Activated naive CD8-positive, alpha-beta T cell treated with anti-CD3 and anti-CD28 coated beads, Interleukin-2, amount 10 ng/mL, durations not matched to agents 7 days and 5 days (primary cell): ENCODE results near the gene SLC16A6. TPM values are rescaled to one million over a fixed set of nuclear protein-coding genes. Genes with fewer than 3 reads are reported as not detected.
"Not testable (repeated sequence)": the region's sequence is repeated elsewhere in the genome, so short reads cannot be mapped to it uniquely, and the experiment has no call there.

Experiments
- ATAC-seq: fragments of 150-1000 bp; cut with Tn5 transposase; one replicate; pipeline ENCODE4 v1.10.0; 2021; ENCODE audit warnings: low read depth, moderate library complexity
- POLR2A ChIA-PET: fragments of 350-600 bp; sonication (Branson Sonifier 250); formaldehyde crosslinking; loops from one replicate; lab custom pipeline; 2021; ENCODE audit warnings: antibody characterized with exemption; lab: Charles Lee
- DNase-seq: peaks from one replicate; pipeline ENCODE4 v3.0.0; 2021
- H3K27ac Mint-ChIP-seq: one replicate; pipeline ENCODE4 v1.8.0; 2022; ENCODE audit warnings: mild to moderate bottlenecking, mixed read lengths
- H3K27me3 Mint-ChIP-seq: one replicate; pipeline ENCODE4 v1.8.0; 2022; ENCODE audit warnings: mild to moderate bottlenecking, moderate library complexity, mixed read lengths
- H3K36me3 Mint-ChIP-seq: one replicate; pipeline ENCODE4 v1.8.0; 2021; ENCODE audit warnings: mild to moderate bottlenecking, mixed read lengths
- H3K4me1 Mint-ChIP-seq: one replicate; pipeline ENCODE4 v1.8.0; 2021; ENCODE audit warnings: mixed read lengths
- H3K4me3 Mint-ChIP-seq: one replicate; pipeline ENCODE4 v1.8.0; 2022; ENCODE audit warnings: mild to moderate bottlenecking, moderate library complexity, mixed read lengths
- H3K9me3 Mint-ChIP-seq: one replicate; pipeline ENCODE4 v1.8.0; 2021; ENCODE audit warnings: mixed read lengths
- total RNA-seq, 2 experiments: library from RNA; stranded (reverse); gene quantifications; one replicate each; pipeline ENCODE4 v1.2.3, GENCODE V29; 2021

Gene SLC16A6
- total RNA-seq, 2 experiments from 2014 or later = 5.8 to 6.5 TPM

DNA sequence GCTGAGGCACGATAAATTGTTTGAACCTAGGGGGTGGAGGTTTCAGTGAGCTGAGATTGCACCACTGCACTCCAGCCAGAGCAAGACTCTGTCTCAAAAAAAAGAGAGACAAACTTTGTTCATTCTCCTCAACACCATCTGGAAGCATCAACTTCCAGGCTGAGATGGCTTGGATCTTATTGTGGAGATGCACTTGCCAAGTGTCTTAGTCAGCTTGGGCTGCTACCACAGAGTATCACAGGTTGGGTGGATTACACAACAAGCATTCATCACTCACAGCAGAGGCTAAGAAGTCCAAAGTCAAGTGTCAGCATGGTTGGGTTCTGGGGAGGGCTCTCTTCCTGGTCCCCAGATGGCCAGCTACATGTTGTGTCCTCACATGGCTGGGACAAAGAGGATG is 58.2 kb downstream of the SLC16A6 start:
- H3K27ac Mint-ChIP-seq, H3K36me3 Mint-ChIP-seq, H3K9me3 Mint-ChIP-seq, H3K4me3 Mint-ChIP-seq, H3K27me3 Mint-ChIP-seq, DNase-seq, ATAC-seq: not testable (repeated sequence)
- H3K4me1 Mint-ChIP-seq = peaks cover 18% of the 10 kb centered on the region
- POLR2A ChIA-PET = interaction anchor here (1.4 kb wide), 1 partner anchor 27 kb away, joined by 3 read pairs; no protein-coding TSS in a partner anchor

DNA sequence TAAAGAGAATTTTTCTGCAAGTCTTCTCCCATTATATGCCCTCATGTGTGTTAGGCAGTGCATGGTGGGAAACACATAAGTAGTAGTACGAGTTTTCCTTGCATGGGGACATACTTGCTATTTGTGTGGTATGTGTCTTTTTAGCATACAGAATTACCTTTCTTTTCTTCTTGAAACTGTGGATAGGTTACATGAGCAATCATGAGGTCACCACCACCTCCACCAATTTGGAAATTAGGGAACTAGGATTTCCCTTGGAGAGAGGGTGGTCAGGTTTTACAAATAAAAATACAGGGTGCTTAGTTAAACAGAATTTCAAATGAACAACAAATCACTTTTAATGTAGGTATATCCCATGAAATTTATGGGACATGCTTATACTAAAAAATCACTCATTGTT is 59.4 kb downstream of the SLC16A6 start:
- Mint-ChIP-seq H3K4me3 (no peak overlapping the region), H3K27me3 (no peaks in the 10 kb centered on the region), H3K4me1 (peaks cover 16% of the 10 kb centered on the region), H3K9me3 (no peaks in the 10 kb centered on the region), H3K36me3 (peaks cover 8% of the 10 kb centered on the region), H3K27ac (no peak overlapping the region)
- POLR2A ChIA-PET = no interaction called here
- no peak for DNase-seq
- ATAC-seq = no peak

DNA sequence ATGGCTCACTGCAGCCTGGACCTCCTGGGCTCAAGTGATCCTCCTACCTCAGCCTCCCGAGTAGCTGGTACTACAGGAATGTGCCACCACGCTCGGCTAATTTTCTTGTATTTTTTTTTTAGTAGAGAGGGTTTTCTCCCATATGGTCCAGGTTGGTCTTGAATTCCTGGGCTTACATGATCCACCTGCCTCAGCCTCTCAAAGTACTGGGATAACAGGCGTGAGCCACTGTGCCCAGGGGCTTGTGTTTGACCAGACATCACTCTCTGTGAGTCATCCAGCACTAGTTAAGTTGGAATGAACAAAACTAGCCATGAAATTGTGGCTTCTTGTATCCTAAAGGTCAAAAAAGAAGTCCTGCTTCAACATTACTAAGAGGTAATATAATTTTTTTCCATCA is 59.8 kb downstream of the SLC16A6 start:
- H3K4me1 Mint-ChIP-seq = peaks cover 16% of the 10 kb centered on the region
- H3K4me3 Mint-ChIP-seq, ATAC-seq, H3K27me3 Mint-ChIP-seq, H3K9me3 Mint-ChIP-seq, H3K27ac Mint-ChIP-seq, H3K36me3 Mint-ChIP-seq, DNase-seq: not testable (repeated sequence)
- POLR2A ChIA-PET = interaction anchor here (0.9 kb wide), 1 partner anchor 66 kb away, joined by 3 read pairs; no protein-coding TSS in a partner anchor

DNA sequence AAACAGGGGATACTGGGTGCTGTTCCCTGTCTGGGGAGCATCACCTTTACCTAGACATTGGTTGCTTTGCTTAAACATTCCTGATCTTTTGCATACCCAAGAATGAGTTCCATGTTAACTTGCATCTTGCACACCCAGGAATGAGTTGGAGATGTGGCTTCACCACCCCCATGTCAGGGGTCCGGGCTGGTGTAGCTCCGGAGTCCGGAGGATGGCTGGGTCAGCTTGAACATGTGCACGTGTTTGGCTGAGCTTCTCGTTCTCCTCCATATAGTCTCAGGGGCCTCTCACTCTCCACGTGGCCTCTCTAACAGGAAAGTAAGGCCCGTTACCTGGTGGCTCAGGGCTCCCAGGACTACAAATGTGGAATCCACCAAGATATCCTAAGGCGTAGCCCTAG is 61.3 kb downstream of the SLC16A6 start:
- POLR2A ChIA-PET = no interaction called here
- peaks cover 12% of the 10 kb centered on the region for H3K4me1 Mint-ChIP-seq
- DNase-seq = no peak
- no peak overlapping the region for H3K27ac Mint-ChIP-seq
- H3K36me3 Mint-ChIP-seq = peaks cover 8% of the 10 kb centered on the region
- no peaks in the 10 kb centered on the region for H3K9me3 Mint-ChIP-seq
- no peak overlapping the region for H3K4me3 Mint-ChIP-seq
- ATAC-seq = no peak
- no peaks in the 10 kb centered on the region for H3K27me3 Mint-ChIP-seq

DNA sequence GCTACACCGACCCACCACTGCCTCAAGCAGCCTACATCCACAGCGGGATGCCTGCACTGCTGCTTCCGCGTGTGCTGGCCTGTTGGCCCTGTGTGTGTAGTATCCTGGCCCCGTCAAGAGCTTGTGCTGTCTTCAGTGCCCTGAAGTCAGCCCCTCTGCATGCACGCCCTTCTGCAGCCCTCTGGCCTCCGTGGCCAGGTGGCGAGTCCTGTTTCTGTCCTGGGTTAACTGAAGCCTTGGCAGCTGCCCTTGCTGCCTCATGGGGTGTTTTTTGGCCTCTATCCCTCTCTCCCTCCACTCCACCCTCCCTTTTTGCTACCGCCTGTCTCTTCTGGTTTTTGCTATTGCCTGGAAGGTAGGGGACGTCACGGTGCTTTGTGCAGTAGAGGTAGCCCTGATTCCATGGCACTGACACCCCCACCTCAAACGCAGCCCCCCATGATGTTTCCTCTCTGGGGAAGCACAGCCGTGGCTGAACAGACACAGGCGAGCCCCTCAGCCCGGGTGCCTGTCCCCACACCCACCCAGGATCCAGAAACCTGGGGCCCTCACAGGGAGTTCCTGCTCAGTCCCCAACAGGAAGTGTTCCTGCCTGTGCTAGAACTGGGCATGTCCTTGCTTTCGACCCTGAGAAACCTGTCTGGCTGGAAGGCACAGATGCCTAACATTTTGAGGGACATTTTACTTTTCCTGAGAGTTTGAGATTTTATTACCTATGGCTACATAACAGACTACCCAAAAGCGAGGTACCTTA is 61.9 kb downstream of the SLC16A6 start:
- Mint-ChIP-seq H3K4me3 (no peak overlapping the region), H3K27ac (no peak overlapping the region), H3K9me3 (no peaks in the 10 kb centered on the region), H3K27me3 (no peaks in the 10 kb centered on the region), H3K4me1 (peaks cover 9% of the 10 kb centered on the region), H3K36me3 (peaks cover 8% of the 10 kb centered on the region)
- DNase-seq (no peak), ATAC-seq (no peak)
- POLR2A ChIA-PET = interaction anchor here (0.5 kb wide), 1 partner anchor 92 kb away, joined by 4 read pairs; no protein-coding TSS in a partner anchor

DNA sequence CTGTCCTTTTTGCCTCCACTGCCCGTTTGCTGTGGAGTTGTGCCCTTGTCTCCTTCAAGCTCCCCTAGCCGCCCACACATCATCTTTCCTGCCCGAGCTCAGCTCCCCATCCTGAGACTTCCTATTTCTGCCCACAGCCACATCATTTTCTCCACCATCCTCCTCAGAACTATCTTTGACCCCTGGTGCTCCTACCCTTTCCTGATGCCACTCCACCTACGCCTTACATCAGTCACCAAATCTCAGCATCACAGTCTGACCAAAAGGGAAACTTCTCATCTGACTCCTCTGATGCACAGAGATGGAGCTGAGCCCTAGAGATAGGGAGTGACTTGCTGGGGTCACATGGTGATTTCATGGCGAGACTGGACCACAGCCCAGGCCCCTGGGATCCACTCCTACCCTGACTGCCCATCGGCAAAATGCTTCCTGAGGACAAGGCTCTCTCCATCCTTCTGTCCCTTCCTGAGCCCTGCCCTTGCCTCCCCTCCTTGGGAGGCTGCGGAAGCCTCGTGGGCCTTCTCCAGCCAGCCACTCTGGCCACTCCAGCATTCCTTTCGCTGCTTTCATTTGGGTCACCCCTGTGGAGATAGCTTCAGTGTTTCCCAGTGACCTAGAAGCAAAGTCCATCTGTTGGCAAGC is 62.8 kb downstream of the SLC16A6 start:
- H3K9me3 Mint-ChIP-seq, H3K4me3 Mint-ChIP-seq, DNase-seq, ATAC-seq, H3K36me3 Mint-ChIP-seq, POLR2A ChIA-PET, H3K27me3 Mint-ChIP-seq, H3K4me1 Mint-ChIP-seq: not testable (repeated sequence)
- H3K27ac Mint-ChIP-seq = peak overlapping the region; percentile 13

DNA sequence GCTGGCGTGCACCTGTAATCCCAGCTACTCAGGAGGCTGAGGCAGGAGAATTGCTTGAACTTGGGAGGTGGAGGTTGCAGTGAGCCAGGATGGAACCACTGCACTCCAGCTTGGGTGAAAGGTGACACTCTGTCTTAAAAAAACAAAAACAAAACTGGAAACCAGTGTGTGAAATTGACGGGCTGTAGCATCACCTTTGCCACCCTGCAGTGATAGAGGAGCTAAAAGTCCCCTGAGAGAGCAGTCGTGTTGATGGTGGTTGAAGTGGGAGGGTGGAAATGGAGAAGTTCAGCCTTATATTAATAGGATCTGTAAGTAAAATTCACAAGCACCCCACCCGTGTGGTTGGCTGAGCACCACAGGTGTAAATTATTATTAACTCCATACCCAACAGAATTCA is 65.9 kb downstream of the SLC16A6 start:
- not testable (repeated sequence) for H3K27ac Mint-ChIP-seq, H3K9me3 Mint-ChIP-seq, H3K4me1 Mint-ChIP-seq, ATAC-seq, H3K27me3 Mint-ChIP-seq, H3K4me3 Mint-ChIP-seq, DNase-seq
- POLR2A ChIA-PET = interaction anchor here (0.7 to 1.2 kb wide), 2 partner anchors 12 to 168 kb away, joined by 3 to 5 read pairs; no protein-coding TSS in a partner anchor
- H3K36me3 Mint-ChIP-seq = peaks cover 15% of the 10 kb centered on the region

DNA sequence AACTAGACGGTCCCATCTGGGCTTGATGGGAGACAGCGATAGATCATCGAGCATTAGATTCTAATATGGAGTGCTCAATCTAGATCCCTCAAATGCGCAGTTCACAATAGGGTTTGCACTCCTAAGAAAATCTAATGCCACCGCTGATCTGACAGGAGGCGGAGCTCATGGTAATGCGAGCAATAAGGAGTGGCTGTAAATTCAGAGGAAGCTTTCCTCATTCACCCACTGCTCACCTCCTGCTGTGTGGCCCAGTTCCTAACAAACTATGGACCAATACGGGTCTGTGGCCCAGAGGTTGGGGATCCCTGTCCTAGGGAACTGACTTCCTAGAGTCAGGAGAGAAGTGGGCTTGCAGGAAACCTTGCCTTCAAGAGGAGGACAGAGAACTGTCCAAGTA is 68.3 kb downstream of the SLC16A6 start:
- H3K27me3 Mint-ChIP-seq = no peaks in the 10 kb centered on the region
- peaks cover 2% of the 10 kb centered on the region for H3K4me1 Mint-ChIP-seq
- H3K27ac Mint-ChIP-seq = no peak overlapping the region
- DNase-seq = no peak
- no peak overlapping the region for H3K4me3 Mint-ChIP-seq
- no peaks in the 10 kb centered on the region for H3K9me3 Mint-ChIP-seq
- POLR2A ChIA-PET = no interaction called here
- H3K36me3 Mint-ChIP-seq = peaks cover 21% of the 10 kb centered on the region
- no peak for ATAC-seq

DNA sequence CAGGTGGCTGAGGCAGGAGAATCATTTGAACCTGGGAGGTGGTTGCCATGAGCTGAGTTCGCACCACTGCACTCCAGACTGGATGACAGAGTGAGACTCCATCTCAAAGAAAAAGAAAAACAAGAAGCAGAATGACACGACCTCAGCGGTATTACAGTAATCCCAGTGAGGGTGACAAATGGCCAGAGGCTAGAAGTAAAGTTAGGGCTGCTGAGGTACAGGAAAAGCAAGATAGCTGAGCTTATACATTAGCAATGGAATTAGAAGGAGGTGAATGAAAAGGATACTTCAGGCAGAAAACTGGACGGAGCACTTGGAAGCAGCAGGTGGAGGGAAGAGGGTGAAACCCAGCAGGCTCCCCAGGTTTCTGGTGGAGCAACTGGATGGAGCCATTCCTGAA is 69.1 kb downstream of the SLC16A6 start:
- no peak overlapping the region for H3K27ac Mint-ChIP-seq
- H3K4me3 Mint-ChIP-seq = no peak overlapping the region
- ATAC-seq (no peak), DNase-seq (no peak)
- H3K9me3 Mint-ChIP-seq = no peaks in the 10 kb centered on the region
- POLR2A ChIA-PET = no interaction called here
- peaks cover 18% of the 10 kb centered on the region for H3K36me3 Mint-ChIP-seq
- no peaks in the 10 kb centered on the region for H3K4me1 Mint-ChIP-seq
- no peaks in the 10 kb centered on the region for H3K27me3 Mint-ChIP-seq

DNA sequence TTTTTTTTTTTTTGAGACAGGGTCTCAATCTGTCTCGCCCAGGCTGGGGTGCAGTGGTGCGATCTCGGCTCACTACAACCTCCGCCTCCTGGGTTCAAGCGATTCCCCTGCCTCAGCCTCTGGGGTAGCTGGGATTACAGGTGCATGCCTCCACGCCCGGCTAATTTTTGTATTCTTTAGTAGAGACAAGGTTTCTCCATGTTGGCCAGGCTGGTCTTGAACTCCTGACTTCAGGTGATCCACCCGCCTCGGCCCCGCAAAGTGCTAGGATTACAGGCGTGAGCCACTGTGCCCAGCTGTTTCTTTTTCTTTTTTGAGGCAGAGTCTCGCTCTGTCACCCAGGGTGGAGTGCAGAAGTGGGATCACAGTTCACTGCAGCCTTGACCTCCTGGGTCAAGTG is 70.1 kb downstream of the SLC16A6 start:
- peaks cover 20% of the 10 kb centered on the region for H3K36me3 Mint-ChIP-seq
- H3K9me3 Mint-ChIP-seq, POLR2A ChIA-PET, H3K27me3 Mint-ChIP-seq, DNase-seq, H3K4me3 Mint-ChIP-seq, H3K27ac Mint-ChIP-seq, ATAC-seq, H3K4me1 Mint-ChIP-seq: not testable (repeated sequence)

DNA sequence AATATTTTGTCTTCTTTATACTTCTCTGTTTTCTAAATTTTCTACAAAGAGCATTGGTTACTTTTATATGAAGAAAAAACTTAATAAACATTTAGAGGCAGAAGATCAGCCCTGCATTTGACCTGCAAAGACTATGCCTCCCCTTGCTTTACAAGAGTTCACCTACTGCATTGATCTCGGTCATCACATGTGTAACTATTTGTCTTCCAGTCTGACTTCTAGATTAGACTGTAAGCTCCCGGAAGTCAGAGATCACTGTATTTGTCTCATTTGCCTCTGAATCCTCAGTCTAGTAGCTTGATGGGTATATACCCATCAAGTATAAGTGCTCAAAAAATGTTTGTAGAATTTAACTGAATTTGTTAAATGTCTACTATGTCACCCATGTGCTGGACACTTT is 70.7 kb downstream of the SLC16A6 start:
- POLR2A ChIA-PET, H3K9me3 Mint-ChIP-seq, H3K4me1 Mint-ChIP-seq, H3K4me3 Mint-ChIP-seq, H3K27ac Mint-ChIP-seq, DNase-seq, ATAC-seq, H3K27me3 Mint-ChIP-seq: not testable (repeated sequence)
- peaks cover 20% of the 10 kb centered on the region for H3K36me3 Mint-ChIP-seq

DNA sequence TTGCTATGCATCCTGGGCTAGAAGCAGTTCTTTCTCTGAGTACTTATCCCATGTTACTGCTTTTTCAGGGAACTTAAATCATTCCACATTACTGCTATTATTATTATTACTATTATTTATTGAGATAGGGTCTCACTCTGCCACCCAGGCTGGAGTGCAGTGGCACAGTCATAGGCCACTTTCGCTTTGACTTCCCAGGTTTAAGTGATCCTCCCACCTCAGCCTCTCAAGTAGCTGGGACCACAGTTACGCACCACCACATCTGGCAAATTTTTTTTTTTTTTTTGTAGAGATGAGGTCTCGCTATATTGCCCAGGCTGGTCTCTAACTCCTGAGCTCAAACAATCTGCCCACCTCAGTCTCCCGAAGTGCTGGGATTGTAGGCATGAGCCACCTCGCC is 71.5 kb downstream of the SLC16A6 start:
- ATAC-seq, H3K9me3 Mint-ChIP-seq, H3K4me1 Mint-ChIP-seq, H3K27me3 Mint-ChIP-seq, H3K27ac Mint-ChIP-seq, H3K4me3 Mint-ChIP-seq, DNase-seq, POLR2A ChIA-PET: not testable (repeated sequence)
- H3K36me3 Mint-ChIP-seq = peaks cover 20% of the 10 kb centered on the region
